GM12891 (cell line): ENCODE measurements around the gene ACER3.
A peak's percentile ranks its signal among the peaks of the same experiment; 100 is the strongest.

Source experiments
- DNase-seq: peaks from one replicate; pipeline ENCODE4 v3.0.0; 2011; ENCODE audit warnings: low spot score; ENCODE audit not compliant: insufficient read length
- FAIRE-seq: peaks from 2 replicates; lab custom pipeline; 2011; peaks lifted over from hg19 to GRCh38; lab: Jason Lieb, UNC
- PAX5 ChIP-seq: IDR thresholded peaks from 2 replicates; pipeline ENCODE4 v1.6.1; 2011; ENCODE audit warnings: low read length, moderate library complexity, mild to moderate bottlenecking; ENCODE audit not compliant: insufficient read depth, severe bottlenecking
- POLR2A ChIP-seq: IDR thresholded peaks from 2 replicates; pipeline ENCODE4 v1.6.1; 2011; ENCODE audit warnings: low read depth, low read length, control low read depth
- POLR2AphosphoS5 ChIP-seq: IDR thresholded peaks from 2 replicates; pipeline ENCODE4 v1.6.1; 2011; ENCODE audit warnings: low read depth, low read length, control low read depth
- POU2F2 ChIP-seq: IDR thresholded peaks from 2 replicates; pipeline ENCODE4 v1.6.1; 2011; ENCODE audit warnings: low read depth, mild to moderate bottlenecking, control low read depth, low read length, moderate library complexity
- SPI1 ChIP-seq: IDR thresholded peaks from 2 replicates; pipeline ENCODE4 v1.6.1; 2011; ENCODE audit warnings: low read depth, low read length, control low read depth
- TAF1 ChIP-seq: IDR thresholded peaks from 2 replicates; pipeline ENCODE4 v1.6.1; 2011; ENCODE audit warnings: low read depth, low read length, control low read depth

ACER3 gene

DNA sequence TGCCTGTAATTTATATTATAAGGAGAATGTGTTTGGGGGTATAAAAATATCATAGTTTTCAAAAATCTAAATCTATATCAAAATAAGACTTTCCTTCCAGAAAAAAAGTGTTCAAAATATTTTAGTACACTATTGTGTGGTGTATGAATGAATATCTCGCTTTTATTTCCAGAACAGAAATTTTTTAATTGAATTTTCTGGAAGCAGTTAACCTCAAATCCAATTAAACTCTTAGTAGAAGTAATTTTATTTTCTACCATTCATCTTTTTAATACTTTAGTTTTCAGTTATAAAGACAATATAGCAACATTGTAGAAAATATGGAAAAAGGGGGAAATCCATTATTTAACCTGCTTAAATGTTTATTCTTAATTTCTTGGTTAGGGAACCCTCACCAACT, 58.7 kb downstream of the ACER3 start:
- TF ChIP-seq PAX5 (no peak), POU2F2 (no peak), POLR2A (no peak), TAF1 (no peak), POLR2AphosphoS5 (no peak), SPI1 (no peak)
- DNase-seq (no peak), FAIRE-seq (no peak)

DNA sequence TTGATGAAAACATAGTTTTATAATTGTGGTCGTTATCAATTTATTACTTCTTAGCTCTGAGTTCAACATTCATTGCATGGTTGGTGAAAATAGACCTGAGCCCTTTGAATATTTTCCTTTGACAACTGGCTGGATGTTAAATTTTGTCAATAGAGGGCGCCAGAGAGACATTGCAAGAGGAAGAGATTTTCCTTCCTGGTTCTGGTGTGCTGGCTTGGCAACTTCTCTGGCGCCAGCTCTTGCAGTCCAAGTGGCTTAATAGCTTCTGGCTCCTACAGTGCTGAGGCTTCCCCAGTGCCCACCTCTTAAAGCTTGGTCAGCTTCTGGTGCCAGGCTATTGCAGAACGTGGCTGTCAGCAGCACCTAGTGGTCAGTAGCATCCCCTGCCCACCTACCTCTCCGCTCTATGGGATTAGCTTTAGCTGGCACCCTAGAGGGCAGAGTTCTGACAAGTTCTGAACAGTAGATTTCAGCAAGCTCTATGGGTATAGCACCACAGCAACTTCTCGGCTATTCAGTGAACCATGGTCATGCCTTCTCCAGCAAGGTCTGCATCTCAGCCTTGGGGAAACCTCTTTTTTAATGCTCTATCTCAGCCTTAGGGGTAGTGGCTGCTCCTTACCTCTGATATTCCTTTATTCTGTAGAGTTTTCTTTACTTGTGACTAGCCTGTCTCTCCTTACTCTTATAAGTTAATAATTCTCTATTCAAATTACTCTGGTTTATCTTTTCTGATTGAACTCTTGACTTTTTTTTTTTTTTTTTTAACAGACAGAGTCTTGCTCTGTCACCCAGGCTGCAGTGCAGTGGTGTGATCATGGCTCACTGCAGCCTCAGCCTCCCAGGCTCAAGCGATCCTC, 59.4 kb downstream of the ACER3 start:
- DNase-seq = peak; percentile 18
- TF ChIP-seq PAX5 = no peak
- TF ChIP-seq TAF1 = no peak
- no peak for TF ChIP-seq POU2F2
- TF ChIP-seq SPI1 = no peak
- TF ChIP-seq POLR2AphosphoS5 = no peak
- TF ChIP-seq POLR2A = no peak
- FAIRE-seq = peak; percentile 83

DNA sequence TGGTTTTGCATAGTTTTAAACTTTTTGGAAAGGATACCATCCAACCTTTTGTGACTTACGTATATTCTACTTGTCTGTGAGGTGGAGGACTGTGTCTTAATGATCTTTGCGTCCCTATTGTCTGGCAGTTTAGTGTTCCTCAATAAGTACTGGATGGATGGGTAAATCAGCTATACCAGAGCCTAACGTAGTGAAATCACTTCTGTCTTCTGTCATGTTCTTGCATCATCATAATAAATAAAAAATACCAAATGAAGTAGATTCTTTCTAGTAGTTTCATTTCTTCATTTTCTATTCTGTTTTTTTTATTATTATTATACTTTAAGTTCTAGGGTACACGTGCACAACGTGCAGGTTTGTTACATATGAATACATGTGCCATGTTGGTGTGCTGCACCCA, 66.4 kb downstream of the ACER3 start:
- DNase-seq = no peak
- no peak for TF ChIP-seq SPI1
- no peak for FAIRE-seq

- no peak for DNase-seq
- no peak for FAIRE-seq
- TF ChIP-seq POU2F2 = no peak
- no peak for TF ChIP-seq SPI1
- TF ChIP-seq PAX5 = no peak
- no peak for TF ChIP-seq POLR2A
- no peak for TF ChIP-seq TAF1
- TF ChIP-seq POLR2AphosphoS5 = no peak
Observed at GRCh38 chr11:76935042-76935441, 74.3 kb downstream of the ACER3 start.

- FAIRE-seq = no peak
- no peak for DNase-seq
Observed at GRCh38 chr11:76939219-76939631, 78.5 kb downstream of the ACER3 start.

DNA sequence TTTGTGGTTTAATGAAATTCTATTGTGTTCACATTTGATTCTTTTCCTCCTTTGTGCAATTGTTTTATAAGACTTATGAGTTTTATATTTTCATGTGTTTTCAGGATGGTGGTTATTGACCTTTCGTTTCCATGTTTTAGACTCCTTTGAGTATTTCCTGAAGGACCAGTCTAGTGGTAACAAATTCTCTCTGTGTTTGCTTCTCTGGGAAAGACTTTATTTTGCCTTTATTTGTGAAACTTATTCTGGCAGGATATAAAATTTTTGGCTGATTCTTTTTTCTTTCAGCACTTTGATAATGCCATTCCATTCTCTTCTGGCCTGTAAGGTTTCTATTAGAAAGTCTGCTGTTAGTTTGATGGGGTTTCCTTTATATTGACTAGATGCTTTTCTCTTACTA, 83.5 kb downstream of the ACER3 start:
- DNase-seq = no peak
- TF ChIP-seq SPI1 (no peak), POLR2A (no peak), POU2F2 (no peak), TAF1 (no peak), POLR2AphosphoS5 (no peak), PAX5 (no peak)
- FAIRE-seq = no peak

More at GRCh38 chr11:76939219-76939631, 78.5 kb downstream of the ACER3 start:
- TF ChIP-seq PAX5 (no peak), SPI1 (no peak), POU2F2 (no peak), POLR2A (no peak)

DNA sequence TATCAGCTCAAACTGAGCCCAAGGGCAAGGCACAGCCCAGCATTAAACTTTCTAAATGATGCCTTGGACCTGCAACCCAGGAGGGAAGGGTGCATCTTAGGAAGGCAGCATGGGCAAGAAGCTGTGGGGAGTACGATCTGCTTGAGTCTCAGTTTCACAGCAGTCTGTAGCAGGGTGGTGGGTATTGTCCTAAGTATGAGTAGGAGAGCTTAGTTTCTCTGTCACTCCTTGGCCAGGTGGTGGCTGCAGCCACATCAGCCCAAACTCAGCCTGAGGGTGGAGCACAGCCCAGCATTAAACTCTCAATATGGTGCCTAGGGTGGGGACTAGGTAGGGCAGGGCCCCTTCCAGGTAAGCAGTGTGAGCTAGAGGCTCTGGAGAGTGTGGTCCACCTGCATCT, 85.5 kb downstream of the ACER3 start:
- no peak for FAIRE-seq
- no peak for DNase-seq
- no peak for TF ChIP-seq PAX5
- no peak for TF ChIP-seq POLR2A
- no peak for TF ChIP-seq POLR2AphosphoS5
- TF ChIP-seq TAF1 = no peak
- no peak for TF ChIP-seq SPI1
- no peak for TF ChIP-seq POU2F2

DNA sequence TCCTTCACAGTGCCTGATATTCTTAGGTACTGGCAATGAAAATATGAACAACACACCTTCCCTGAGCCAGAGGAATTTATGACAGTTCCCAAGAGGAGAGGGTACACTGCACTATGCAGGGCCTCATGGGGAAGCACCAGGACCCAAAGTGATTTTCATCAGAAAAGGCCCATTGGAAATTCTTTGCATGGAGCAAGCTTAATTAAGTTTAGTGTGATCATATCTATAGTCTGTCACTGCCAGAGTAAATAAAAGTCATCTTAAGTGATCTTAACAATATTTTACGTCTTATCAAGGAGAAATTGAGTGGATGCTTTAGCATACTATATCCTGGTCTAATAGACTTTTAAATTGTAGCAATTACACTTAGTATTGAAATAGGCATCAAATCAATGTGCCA, 86.5 kb downstream of the ACER3 start:
- TF ChIP-seq POU2F2 = no peak
- no peak for TF ChIP-seq SPI1
- TF ChIP-seq POLR2AphosphoS5 = no peak
- TF ChIP-seq PAX5 = no peak
- no peak for TF ChIP-seq POLR2A
- TF ChIP-seq TAF1 = no peak
- FAIRE-seq (no peak), DNase-seq (no peak)

DNA sequence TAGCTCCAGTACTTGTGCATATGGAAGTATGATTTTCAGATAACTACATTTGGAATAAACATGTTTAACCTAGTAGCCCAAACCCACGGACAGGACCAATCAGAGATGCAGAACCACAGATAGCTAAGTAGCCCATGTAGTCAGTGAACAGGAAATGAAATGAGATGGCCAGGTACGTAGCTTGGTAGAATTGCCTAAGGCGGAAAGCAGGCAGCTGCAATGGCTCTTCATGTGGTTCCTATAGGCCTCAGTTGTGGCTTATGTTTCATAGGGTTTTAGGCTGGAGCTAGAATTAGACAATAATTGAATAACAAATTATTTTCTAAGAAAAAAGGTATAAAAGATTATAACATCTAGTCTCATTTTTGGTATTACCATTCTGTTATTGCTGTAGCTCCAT, 87.1 kb downstream of the ACER3 start:
- DNase-seq (no peak), FAIRE-seq (no peak)
- TF ChIP-seq POU2F2 (no peak), POLR2AphosphoS5 (no peak), POLR2A (no peak)

DNA sequence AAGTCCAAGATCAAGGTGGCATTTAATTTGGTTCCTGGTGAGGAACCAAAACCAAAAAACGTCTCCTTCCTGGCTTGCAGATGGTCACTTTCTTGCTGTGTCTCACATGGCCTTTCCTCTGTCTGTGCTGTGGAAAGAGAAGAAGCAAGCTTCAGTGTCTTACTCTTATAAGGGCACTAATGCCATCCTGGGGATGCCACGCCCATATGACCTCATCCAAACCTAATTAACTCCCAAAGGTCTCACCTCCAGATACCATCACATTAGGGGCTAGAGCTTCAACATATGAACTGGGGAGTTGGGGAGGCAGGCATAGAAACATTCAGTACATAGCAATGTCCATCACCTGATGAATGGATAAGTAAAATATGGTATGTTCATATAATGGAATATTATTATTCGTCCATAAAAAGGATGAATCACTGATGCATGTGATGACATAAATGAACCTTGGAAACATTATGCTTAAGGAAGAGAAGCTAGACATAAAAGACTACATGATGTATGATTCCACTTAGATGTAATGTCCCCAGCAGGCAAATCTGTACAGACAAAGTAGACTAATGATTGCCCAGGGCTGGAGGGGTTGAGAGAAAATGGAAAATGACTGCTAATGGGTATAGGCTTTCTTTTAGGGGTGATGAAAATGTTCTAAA, 94.9 kb downstream of the ACER3 start:
- FAIRE-seq (no peak), DNase-seq (no peak)
- TF ChIP-seq POLR2AphosphoS5 (no peak), SPI1 (no peak), POU2F2 (no peak), PAX5 (no peak), POLR2A (no peak), TAF1 (no peak)
